ENCODE results near the gene POR. TPM values are rescaled to one million over a fixed set of nuclear protein-coding genes. Genes with fewer than 3 reads are reported as not detected.

The POR gene
- total and polyA plus RNA-seq, 2 of the 13 experiments (the other 11 are each of a cell fraction or from before 2014, with no cell fraction given): 145 to 266 TPM

DNA sequence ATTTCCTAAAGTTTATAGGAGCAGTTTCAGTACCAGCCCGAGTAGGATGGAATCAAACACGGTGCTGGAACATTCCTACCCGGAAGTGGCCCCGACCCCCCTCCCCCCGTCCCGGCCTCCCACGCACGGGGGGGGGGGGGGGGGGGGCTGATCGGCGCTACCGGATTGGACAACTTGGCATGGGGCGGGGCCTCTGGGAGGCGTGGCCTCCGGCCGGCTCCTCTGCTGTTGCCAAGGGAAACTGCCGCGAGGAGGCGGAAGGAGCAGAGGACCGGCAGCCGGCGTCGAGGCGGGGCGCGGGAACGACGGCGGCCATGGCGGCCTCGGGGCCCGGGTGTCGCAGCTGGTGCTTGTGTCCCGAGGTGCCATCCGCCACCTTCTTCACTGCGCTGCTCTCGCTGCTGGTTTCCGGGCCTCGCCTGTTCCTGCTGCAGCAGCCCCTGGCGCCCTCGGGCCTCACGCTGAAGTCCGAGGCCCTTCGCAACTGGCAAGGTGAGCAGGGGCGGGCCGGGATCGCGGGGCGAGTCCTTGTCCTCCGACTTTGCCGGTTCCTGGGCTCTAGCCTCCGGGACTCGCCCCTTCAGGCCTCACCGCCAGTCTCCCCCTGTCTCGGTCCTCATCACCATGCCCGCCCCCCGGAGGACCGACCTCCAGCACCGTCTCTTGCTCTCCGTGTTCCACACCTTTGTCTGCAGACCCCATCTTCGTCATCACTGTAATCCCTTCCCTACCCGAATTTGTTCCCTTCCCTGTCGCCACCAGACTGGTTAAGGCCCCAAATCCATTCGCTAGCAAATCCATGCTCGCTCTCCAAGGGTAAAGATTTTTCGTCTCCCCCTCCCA lies 36.0 kb upstream of the POR start, which contains the start of gene RHBDD2 (continued):
- TF ChIP-seq KAT8 (CRISPR knock-in tag; IDR thresholded peaks at IDR 0.05) (peak; percentile 75), HNRNPK (IDR thresholded peaks at IDR 0.05; ENCODE audit: low read depth, low read length, poor library complexity, severe bottlenecking) (peak; percentile 95), GRHL1 (CRISPR knock-in tag; conservative IDR thresholded peaks at IDR 0.05) (no peak), ZBTB38 (CRISPR knock-in tag; IDR thresholded peaks at IDR 0.05) (peak; percentile 88), PHF5A (CRISPR knock-in tag; IDR thresholded peaks at IDR 0.05; ENCODE audit: low read depth, unreplicated experiment) (no peak), ESRRA (CRISPR knock-in tag; IDR thresholded peaks at IDR 0.05; ENCODE audit: low read depth) (0 out of 2 replicates have a peak, but pooled peaks have one; percentile 52), TAF15 (IDR thresholded peaks at IDR 0.05; ENCODE audit: low read depth, low read length, poor library complexity, severe bottlenecking) (no peak), PATZ1 (CRISPR knock-in tag; IDR thresholded peaks at IDR 0.05) (peak; percentile 90), DNMT3B (CRISPR knock-in tag; conservative IDR thresholded peaks at IDR 0.05) (no peak), THAP7 (CRISPR knock-in tag; IDR thresholded peaks at IDR 0.05) (peak; percentile 59; the same call in 1 of the 2 replicates), KMT2A (CRISPR knock-in tag; IDR thresholded peaks at IDR 0.05) (peak; percentile 90), GFI1 (CRISPR knock-in tag; IDR thresholded peaks at IDR 0.05; ENCODE audit: borderline replicate concordance) (no peak), ZNF556 (CRISPR knock-in tag; IDR thresholded peaks at IDR 0.05; ENCODE audit: borderline replicate concordance) (peak; percentile 33; the same call in 1 of the 2 replicates), PHF8 (CRISPR knock-in tag; IDR thresholded peaks at IDR 0.05) (peak; percentile 93), ZFP37 (CRISPR knock-in tag; IDR thresholded peaks at IDR 0.05; ENCODE audit: borderline replicate concordance) (no peak), ZNF430 (CRISPR knock-in tag; IDR thresholded peaks at IDR 0.05) (peak; percentile 72; the same call in 1 of the 2 replicates), NPAS2 (CRISPR knock-in tag; IDR thresholded peaks at IDR 0.05; ENCODE audit: borderline replicate concordance) (no peak), ZNF674 (CRISPR knock-in tag; IDR thresholded peaks at IDR 0.05; ENCODE audit: low read depth) (peak; percentile 92; the same call in 1 of the 2 replicates), NFYB (CRISPR knock-in tag; IDR thresholded peaks at IDR 0.05) (no peak; the same call in 1 of the 2 replicates), ZNF350 (CRISPR knock-in tag; IDR thresholded peaks at IDR 0.05; ENCODE audit: borderline replicate concordance, low read depth) (no peak), ZNF235 (CRISPR knock-in tag; IDR thresholded peaks at IDR 0.05; ENCODE audit: borderline replicate concordance) (no peak), HOXA7 (CRISPR knock-in tag; IDR thresholded peaks at IDR 0.05) (no peak), UBTF (CRISPR knock-in tag; IDR thresholded peaks at IDR 0.05) (peak; percentile 86)
